GM04503 (cell line): Measurements from ENCODE around the gene ZNF513.
"Not testable (repeated sequence)": the region's sequence is repeated elsewhere in the genome, so short reads cannot be mapped to it uniquely, and the experiment has no call there.

Experiments
- DNase-seq: peaks from one replicate; pipeline ENCODE4 v3.0.0-alpha.2; 2012; ENCODE audit warnings: low read depth

Gene ZNF513

GRCh38 chr2:27356382-27357181 lies 24.0 kb downstream of the ZNF513 start, which contains the start of gene GTF3C2:
TSS of gene GTF3C2 (minus strand) at chr2:27356764. CDS start at chr2:27343554, 13,210 bp downstream.
- DNase-seq, result peak; percentile 85

GRCh38 chr2:27356056-27356381 lies 24.5 kb downstream of the ZNF513 start:
- peak; percentile 17 for DNase-seq

- DNase-seq, result no peak
Measured at GRCh38 chr2:27354597-27354927, 26.0 kb downstream of the ZNF513 start.

DNA sequence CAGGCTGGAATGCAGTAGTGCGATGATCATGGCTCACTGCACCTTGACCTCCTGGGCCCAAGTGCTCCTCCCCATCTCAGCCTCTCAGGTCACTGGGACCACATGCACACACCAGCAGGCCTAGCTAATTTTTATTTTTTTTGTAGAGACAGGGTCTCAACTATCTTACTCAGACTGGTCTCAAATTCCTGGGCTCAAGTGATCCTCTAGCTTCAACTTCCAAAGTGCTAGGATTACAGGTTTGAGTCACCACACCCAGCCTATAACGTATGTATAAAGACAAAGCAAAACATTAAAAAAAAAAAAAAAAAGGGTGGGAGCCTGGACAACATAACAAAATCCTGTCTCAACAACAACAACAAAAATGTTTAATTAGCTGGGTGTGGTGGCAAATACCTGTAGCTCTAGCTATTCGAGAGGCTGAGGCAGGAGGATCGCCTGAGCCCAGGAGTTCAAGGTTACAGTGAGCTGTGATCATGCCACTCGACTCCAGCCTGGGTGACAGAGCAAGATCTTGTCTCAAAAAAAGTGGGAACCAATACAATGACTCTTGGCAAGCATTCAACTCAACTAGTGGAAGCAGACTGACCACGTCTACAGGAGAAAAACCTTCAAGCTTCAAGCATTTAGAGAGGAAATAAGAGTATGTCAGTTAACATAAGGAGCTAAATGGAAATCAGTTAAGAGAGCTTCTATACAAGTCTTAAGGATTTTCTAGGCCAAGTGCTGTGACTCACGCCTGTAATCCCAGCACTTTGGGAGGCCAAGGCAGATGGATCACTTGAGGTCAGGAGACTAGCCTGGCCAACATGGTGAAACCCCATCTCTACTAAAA lies 26.6 kb downstream of the ZNF513 start:
- peak; percentile 8 for DNase-seq

- not testable (repeated sequence) for DNase-seq
Measured at GRCh38 chr2:27353386-27353761, 27.2 kb downstream of the ZNF513 start.

- DNase-seq, result no peak
Measured at GRCh38 chr2:27351802-27352598, 28.5 kb downstream of the ZNF513 start.

DNA sequence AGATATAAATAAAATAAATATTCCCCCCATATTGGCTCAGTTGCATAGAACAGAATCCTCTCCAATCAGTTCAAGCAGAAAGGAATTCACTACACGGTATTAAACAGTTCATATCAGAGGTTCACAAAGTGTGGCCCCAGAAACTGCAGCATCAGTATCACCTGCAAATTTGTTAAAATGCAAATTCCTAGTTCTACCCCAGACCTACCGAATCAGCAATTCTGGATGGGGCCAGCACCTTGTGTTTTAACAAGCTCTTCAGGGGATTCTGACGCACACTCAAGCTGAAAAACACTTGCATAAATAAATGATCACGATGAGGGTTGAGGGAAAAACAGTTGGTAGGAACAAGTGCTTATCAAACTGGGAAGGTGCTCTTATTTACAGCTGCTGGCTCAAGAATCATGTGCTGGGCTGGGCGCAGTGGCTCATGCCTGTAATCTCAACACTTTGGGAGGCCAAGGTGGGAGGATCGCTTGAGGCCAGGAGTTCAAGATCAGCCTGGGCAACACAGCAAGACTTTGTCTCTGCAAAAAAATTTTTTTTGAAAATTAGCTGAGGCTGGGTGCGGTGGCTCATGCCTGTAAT lies 30.3 kb downstream of the ZNF513 start:
- DNase-seq, result no peak

GRCh38 chr2:27347641-27348040 lies 32.9 kb downstream of the ZNF513 start:
- no peak for DNase-seq

DNA sequence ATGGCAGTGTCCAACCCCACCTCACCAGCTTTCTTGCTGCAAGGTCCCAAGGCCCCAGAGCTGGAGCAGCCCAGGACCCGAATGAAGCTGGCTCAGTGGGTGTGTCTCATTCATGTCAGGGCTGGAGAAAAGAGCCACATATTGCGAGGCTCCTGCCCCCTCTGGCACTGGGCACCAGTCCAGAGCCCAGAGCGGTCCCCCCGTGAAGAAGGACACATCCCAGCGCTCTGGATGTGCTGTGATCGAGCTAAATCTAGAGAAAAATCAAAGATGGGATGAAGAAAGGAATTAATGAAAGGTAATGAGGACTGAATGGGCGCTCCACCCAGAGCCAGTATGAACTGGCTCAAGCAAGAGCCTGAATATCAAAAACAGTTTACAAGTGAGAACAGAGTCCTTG lies 44.4 kb downstream of the ZNF513 start:
- DNase-seq, result no peak

DNA sequence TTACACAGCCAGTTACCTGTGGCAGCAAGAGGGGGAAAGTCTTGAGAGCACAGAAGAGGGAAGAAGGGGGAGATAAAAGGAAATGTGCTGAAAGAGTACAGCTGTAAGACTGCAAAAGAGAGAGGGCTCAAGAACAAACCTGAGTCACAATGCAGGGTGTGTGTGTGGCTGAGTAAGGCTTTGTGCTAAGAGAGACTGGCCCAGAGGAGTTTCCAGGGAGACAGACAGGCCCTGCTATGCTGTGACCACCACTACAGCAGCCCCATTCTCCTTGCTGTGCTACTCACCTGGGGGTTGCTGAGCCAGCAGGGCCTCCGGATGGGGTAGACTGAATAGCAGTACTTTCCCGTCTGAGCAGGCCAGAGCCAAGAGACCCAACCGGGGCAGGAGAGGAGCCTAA lies 45.2 kb downstream of the ZNF513 start:
- DNase-seq, result no peak
